ENCODE measurements around the gene PNPT1.
A peak's percentile ranks its signal among the peaks of the same experiment; 100 is the strongest.
"Not testable (repeated sequence)": the region's sequence is repeated elsewhere in the genome, so short reads cannot be mapped to it uniquely, and the experiment has no call there.

PNPT1 gene

DNA sequence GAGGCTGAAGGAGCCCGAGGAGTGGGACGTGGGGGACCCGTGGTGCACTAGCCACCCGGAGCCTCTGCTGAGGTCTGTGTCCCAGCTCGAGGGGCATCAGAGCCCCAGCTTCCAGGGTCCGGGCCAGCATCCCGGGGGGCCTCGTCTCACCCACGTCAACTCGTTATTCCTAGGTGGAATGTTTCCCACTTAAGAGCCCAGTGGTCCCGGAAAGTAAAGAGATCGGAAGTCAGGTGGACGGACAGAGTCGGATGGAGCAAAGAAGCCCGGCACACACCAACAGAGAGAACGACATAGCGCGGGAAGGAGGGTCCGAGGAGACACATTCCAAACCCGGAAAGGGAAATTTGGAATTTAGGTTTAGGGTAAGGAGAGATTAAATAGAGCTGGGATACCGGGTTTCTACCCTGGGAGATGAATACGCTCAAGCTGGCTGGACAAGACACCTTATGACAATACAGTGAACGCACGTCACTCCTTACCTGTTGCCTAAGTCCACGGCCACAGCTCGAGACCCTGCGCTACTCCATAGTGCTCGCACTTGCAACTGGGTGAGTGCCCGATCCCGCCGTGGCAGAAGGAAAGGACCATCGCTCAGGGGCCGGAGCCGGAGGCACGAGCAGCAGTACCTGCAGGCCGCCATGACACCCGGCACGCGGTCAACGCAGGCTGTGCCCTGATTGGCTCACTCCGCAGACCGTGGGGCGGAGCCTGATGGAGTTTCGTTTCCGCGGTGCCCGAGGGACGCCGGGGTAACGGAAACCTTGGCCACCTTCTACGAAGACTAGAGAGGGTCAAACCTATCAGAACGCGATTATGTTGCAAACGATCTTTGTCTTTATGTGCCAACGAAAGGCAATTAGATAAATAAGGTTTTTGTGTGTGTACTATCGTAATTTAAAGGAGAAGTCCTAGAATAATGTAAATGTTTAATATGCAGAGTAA is at the start of gene PNPT1:
Gene PNPT1, minus strand, starts transcription at position 664 of the 945 bp plus-strand sequence. Its CDS starts 21 bp downstream, at position 643.
- DNase-seq (ENCODE audit: low spot score): peak; percentile 97

DNA sequence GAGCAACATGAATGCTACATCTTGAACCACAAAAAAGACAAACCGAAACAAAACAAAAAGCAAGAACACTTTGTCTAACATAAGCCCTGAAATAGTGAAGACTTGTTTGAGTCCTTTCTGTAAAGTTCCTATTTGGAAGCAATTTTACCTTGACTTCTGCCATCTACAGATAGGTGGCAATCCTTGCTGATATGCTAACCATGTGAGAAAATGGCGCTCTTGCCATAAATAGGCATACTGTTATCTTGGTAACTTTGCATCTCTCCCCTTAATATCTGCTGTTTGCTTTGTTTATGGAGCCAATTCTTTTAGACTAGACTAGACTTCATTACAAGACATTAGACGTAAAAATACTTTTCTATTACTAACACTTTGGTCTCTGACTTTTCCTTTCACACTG is 49.4 kb upstream of the PNPT1 start:
- DNase-seq (ENCODE audit: low spot score): no peak

DNA sequence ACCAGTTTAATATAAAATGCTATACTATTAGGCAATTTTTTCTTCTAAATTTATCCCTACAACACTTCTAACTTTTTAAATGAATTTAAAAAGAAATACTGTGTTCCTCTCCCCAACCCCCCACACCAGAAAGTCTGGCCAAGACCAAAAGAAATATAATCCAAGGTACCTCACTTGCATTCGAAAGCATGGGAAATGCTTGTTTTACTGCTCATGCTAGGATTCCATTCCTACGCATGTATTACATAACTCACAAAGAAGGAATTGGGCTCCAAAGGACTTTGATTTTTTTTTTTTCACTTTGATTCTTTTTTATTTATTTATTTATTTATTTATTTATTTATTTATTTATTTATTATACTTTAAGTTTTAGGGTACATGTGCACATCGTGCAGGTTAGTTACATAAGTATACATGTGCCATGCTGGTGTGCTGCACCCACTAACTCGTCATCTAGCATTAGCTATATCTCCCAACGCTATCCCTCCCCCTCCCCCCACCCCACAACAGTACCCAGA is 42.4 kb upstream of the PNPT1 start:
- not testable (repeated sequence) for DNase-seq (ENCODE audit: low spot score)

DNA sequence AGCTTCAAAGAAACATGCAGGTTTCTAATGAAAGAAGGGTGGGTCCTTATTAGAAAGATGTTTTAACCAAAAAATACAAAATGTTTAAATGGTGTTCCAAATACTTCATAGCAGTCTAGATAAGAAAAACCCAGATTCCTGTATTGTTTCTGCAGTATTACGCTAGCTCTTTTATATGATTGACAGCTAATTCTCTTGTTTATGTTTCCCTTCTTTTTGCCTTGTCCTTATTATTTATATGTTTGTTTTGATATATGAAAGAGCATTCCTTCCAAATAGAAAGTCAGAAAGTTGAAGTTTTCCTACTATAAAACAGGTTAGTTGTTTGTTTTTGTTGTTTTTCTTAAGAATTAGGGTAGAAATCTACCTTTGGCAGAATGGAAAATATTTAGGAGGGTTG is 41.1 kb upstream of the PNPT1 start:
- no peak for DNase-seq (ENCODE audit: low spot score)

DNA sequence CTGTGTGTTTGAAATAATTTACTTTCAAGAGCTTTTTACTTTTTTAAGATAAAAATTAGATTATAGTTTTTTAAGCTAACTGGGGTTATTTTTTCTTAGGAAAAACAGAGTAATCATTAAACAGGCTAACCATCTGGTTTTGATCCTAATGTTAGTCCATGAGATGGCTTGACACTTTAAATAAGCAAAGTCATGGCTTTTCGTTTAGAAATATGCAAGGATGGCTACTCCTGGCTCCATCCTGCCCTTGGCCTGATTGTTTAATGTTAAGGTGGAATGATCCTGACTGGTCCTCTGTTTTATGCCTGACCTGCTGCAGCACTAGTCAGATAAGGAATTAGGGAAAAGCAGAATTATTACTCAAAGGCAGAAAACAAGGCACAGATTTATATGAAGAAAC is 39.7 kb upstream of the PNPT1 start:
- DNase-seq (ENCODE audit: low spot score): no peak

DNA sequence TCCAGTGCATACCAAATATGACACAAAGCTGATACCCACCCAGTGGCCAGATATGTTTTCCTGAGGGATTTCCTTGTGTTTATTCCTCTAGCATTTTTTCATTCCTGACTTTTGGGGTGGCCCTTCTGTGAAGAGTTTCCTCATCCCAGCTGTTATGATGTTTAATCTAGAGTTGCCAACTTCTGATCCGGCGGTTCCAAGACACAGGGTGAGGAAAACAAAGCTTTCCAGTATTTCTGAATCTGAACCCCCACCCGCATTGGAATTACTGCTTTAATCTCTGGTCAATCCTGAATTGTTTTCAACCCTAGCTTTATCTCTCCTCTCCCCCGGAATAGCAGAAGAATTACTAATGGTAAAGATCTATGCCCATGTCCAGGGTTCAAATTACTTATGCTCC is 39.2 kb upstream of the PNPT1 start:
- no peak for DNase-seq (ENCODE audit: low spot score)

DNA sequence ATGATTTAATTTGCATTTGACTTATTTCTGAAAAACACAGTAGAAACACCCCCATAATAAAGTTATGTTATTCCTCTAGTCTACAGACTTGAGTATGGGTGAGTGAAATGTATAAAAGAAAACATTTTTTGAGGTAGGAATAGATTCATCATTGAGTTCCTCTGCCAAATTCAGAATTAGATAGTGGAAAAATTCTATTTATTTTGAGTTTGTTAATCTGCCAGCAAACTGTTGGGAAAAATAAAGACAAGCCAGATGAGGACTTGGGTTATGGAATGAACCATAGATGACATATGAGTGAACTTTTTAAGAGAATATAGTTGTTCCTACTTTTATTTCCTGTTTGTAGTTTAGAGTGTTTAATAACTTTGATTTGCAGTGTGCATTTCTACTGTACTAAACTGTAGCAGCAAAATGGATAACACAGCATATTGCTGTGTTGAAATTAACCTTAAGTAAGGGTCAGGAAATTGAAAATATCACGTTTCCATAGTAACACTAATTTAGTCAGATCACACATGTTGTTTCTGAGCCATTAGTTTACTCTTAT is 35.6 kb upstream of the PNPT1 start:
- no peak for DNase-seq (ENCODE audit: low spot score)

DNA sequence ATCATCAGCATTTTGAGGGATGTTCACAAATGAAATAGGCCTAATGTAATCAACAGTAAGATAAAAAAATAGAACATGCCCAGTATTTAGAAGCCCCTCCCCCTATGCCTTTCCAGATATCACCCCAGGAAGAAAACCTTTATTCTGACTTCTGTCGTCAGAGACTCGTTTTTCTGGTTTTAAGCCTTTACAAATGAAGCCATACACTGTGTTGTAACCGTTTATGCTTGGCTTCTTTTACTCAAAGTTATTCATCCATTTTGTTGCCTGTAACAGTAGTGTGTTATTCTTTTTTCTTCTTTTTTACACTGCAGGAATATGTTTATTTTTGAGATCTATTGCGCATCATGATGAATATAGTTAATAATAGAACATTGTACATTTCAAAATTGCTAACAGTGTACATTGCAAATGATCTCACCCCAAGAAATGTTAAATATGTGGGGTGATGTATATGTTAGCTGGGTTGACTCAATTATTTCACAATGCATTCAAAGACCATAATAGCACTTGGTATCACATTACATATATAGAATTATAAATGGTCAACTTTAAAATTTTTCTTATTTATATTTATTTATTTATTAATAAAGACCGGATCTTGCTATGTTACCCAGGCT is 28.1 kb upstream of the PNPT1 start:
- no peak for DNase-seq (ENCODE audit: low spot score)

DNA sequence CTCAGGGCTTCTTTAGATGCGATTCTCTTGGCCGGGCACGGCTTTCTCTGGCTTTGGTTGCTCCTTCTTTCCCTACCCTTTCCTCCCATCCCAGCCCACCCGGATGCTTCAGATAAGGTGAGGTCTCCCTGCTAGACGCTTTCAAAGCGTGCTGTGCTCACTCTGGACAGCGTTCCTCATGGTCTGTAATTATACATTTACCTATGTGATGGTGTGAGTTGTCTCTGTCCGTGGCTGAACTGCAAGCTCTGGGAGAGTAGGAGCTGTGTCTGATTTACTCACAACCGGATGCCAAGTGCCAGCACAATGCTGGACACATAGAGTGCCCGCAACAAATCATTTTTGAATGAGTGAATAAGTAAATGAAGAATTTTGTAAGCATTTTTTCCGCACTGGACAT is 26.8 kb upstream of the PNPT1 start:
- DNase-seq (ENCODE audit: low spot score): no peak

DNA sequence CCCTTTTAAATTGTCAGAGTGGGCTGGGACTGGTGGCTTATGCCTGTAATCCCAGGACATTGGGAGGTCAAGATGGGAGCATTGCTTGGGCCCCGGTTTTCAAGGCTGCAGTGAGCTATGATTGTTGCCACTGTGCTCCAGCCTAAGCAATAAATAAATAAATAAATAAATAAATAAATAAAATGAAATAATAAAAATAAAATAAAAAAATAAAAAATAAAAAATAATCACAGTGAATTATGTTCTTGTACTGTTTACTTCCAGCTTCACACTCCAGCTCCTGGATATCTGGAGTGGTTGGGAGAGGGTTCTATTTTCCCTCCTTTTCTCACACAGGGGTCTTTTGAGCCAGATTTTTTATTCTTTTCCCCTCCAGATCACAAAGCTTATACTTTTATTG is 26.2 kb upstream of the PNPT1 start:
- DNase-seq (ENCODE audit: low spot score): no peak

DNA sequence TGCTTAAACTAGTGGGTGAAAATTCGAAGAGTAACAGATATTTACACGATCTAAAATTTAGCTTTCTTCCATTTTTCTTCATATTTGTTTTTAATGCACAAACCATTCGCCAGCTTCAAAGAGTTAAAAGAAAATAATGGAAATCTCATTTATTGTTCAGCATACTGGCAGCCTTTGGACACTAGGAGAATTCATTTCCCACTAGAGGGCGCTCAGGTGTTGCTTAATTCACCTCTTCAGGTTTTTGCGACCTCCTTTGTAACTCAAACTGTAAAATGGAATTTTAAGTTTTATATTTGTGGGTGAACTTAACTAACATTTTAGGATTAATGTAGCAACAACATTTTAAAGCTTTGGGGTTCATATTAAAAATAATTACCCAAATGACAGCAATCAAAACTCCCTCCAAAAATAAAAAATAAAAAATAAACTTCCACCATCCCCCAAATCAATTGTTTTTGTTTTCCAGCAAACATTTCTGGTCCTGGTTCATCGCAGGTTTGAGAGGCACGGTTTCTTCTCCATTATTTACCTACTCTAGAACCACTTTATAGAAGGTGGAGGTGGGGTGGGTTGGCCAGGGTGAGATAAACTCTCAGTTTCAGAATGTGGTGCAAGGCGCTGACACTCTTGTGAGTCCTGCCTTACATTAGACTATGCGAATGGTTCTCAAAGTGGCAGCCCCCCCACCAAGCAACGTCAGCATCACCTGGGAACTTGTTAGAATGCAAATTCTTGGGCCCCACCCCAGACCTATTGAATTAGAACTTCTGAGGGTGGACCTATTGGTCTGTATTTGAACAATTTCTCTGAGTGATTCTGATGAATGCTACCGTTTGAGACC is 24.7 kb upstream of the PNPT1 start:
- DNase-seq (ENCODE audit: low spot score): peak; percentile 67

DNA sequence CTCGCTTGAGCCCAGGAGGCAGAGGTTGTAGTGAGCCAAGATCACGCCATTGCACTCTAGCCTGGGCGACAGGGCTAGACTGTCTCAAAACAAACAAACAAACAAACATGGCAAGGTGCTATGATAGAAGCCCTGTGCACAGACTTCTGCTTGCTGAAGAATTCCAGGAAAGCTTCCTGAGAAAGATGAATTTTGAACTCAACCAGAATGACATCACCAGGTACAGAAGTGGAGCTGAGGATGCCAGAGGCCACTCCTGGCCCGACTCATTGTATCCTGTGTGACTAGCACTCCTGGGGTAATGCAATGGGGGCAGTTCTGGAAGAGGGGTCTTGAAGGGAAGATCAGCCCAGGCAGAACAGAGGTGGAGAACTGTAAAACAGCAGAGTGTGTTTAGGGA is 22.0 kb upstream of the PNPT1 start:
- no peak for DNase-seq (ENCODE audit: low spot score)

DNA sequence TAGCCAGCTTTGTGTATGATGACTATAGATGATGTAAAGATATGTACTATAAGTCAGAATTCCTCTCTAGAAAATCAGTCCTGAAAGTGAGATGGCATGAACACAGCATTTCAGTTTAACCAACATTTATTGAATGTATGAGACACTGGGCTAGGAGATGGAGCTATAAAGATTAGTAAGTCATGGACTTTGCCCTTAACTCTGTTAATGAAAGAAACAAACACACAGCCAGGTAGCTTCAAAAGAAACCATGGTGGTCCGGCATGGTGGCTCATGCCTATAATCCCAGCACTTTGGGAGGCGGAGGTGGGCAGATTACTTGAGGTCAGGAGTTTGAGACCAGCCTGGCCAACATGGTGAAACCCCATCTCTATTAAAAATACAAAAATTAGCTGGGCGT is 21.5 kb upstream of the PNPT1 start:
- DNase-seq (ENCODE audit: low spot score): not testable (repeated sequence)

DNA sequence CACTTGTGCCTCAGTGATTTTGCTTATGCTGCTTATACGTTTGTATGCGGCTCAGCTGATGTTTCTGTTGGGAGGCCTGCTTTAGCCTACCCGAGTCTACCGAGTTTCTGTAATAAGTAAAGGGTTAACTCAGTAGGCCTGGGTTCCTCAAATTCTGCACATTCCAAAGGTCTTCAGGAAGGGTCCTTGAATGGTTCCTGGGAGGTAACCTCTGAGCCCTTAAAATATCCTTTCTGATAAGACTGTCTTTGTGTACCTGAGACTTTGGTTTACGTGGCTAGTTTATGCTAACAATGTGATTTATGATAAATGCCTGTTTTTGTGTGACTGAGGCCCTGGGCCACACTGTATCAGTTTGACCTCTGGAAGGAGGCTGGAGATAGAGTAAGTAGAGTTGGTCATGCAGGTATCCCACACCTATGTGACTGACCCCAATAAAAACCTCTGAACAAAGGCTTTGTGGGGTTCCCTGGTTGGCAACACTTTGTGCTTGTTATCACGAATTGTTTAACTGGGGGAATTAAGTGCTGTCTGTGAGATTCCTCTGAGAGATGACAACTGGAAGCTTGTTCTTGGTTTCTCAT is 18.9 kb upstream of the PNPT1 start:
- no peak for DNase-seq (ENCODE audit: low spot score)

DNA sequence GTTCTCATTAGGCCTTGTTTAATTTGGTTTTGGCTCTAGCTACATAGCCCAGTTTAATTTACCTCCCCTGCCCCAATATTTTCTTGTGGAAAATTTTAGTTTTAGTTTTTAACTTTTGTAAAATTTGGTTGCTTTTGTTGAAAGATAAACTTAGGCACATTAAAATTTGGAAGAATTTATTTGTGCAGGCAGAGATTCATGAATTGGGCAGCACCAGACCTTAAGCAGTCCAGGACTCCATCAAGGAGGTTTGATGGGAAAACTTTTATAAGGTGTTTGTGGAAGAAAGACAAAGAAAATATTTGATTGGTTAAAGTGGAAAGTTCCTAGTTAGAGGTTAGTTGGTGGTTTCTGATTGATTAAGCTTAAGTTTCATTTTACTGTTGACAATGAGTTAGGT is 16.4 kb upstream of the PNPT1 start:
- DNase-seq (ENCODE audit: low spot score): no peak

DNA sequence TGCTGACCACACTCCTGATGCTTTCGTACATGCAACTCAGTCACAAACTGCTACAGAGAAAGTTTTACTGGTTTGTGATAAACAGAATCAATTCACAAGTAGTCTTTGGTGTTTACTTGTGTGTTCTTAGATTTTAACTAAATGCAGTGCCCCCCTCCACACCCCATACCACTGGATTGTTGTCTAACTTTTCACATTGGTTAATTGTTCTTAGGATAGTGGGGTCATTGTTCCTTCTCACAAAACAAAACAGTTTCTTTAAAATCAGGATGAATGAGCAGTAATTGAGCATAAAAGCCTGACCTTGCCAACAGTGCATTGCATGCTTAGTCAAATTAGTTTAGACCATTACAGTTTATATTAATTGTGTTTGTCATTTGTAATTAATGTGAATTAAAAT is 14.1 kb upstream of the PNPT1 start:
- no peak for DNase-seq (ENCODE audit: low spot score)

DNA sequence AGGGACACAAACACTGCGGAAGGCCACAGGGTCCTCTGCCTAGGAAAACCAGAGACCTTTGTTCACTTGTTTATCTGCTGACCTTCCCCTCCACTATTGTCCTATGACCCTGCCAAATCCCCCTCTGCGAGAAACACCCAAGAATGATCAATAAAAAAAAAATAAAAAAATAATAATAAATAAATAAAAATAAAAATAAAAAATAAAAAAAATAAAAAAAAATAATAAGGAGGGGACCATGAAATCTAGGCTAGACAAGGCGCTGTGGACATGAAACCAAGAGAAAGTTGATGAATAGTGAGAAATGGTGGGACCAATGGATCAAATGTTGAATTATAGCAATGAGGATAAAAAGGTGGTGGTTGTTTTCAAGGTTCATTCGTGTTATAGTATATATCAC is 12.6 kb upstream of the PNPT1 start:
- DNase-seq (ENCODE audit: low spot score): not testable (repeated sequence)

DNA sequence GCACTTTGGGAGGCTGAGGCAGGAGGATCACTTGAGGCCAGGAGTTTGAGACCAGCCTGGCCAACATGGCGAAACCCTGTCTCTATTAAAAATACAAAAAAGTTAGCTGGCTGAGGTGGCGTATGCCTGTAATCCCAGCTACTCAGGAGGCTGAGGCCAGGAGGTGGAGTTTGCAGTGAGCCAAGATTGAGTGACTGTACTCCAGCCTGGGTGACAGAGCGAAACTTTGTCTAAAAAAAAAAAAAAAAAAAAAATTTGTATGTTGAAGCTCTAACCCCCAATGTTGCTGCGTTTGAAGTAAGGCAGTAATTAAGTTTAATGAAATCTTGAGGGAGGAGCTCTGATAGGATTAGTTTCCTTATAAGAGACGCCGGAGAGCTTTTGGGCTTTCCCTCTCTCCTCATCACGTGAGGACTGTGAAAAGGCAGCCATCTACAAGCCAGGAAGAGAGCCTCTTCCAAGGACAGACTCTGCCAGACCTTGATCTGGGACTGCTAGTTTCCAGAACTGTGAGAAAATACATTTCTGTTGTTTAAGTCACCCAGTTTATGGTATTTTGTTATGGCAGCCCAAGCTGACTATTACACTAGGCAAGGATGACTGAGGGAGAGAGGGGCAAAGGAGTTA is 11.5 kb upstream of the PNPT1 start:
- DNase-seq (ENCODE audit: low spot score): no peak

DNA sequence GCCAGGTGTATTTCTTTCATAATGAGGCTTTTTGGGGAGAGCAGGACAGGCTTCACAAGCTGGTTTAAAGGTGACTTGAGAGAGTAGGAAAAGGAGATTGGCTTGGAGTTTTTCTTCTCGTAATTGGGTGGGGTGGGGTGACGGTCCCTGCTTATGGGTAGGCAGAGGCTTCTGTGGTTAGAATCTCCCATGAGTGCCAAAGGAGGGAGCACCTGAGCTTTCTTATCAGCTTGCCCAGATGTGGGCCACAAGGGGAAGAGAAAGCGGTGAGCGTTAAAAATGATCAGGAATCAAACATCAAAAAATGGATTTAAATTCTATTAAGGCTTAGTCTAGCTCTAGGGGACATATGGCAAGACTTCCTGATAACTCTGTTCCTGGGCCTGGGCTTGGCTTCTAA is 9.7 kb upstream of the PNPT1 start:
- DNase-seq (ENCODE audit: low spot score): no peak

DNA sequence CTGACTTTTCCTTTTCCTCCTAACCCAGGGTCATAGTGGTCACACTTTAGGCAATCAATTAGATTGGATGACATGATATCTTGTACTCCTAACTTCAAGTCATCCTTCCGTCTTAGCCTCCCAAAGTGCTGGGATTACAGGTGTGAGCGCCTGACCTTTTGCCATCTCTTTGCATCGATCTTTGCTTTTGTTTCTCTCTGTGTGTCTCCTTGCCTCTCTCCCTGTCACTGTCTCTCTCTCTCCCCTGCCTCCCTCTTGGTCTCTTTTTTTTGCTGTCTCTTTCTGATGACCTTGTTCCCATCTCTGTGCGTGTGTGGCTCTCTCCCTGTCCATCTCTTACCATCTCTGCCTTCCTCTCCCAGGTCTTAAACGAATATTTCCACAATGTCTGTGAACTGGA is 904 bp downstream of the PNPT1 start:
- DNase-seq (ENCODE audit: low spot score): not testable (repeated sequence)

DNA sequence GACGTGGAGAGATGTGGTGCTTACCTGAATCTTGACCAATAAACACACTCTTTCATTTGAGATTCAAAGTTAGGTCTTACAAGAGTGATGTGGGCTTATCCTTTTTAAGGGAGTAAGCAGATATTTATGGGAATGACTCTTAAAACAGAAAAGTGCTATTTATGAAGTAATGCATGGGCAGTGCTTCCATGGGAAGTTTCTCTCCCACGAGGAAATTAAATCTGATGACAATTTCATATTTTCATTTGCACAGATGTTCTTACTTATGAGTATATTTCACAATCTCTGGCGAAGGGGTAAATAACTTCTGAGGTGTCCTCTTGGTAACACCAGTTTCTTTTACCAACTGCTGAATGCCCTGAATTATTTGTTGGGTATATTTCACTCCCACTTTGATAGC is 21.0 kb downstream of the PNPT1 start:
- no peak for DNase-seq (ENCODE audit: low spot score)

Measured in activated CD4-positive, alpha-beta T cell treated with anti-CD3 and anti-CD28 coated beads, Interleukin-2, Interleukin-4, amounts not matched to agents 100 ng/mL and 50 ng/mL, durations not matched to agents 16 hours and 8 hours (primary cell).